Epithelial cell of esophagus (primary cell): ENCODE data around the gene KLHL10.
"Not testable (repeated sequence)": the region's sequence is repeated elsewhere in the genome, so short reads cannot be mapped to it uniquely, and the experiment has no call there.

Source experiments
- DNase-seq: peaks from one replicate; pipeline ENCODE4 v3.0.0; 2010; ENCODE audit warnings: low read depth
- H3K4me3 ChIP-seq: 2 replicates; pipeline ENCODE4 v1.5.1; 2011; ENCODE audit warnings: mild to moderate bottlenecking, low read length, control low read depth
- CTCF ChIP-seq: IDR thresholded peaks from 2 replicates; pipeline ENCODE4 v1.5.1; 2011; ENCODE audit warnings: low read depth, mild to moderate bottlenecking, low read length, control low read depth, inconsistent platforms; ENCODE audit not compliant: insufficient read depth; ENCODE audit errors: missing control alignments

KLHL10 gene

GRCh38 chr17:41844971-41845370, 7.3 kb downstream of the KLHL10 start:
- TF ChIP-seq CTCF: no peak
- DNase-seq: peak; percentile 76
- no peak overlapping the region for H3K4me3 ChIP-seq

GRCh38 chr17:41848788-41849187, 11.2 kb downstream of the KLHL10 start:
- no peak overlapping the region for H3K4me3 ChIP-seq
- DNase-seq: no peak
- TF ChIP-seq CTCF: no peak

- DNase-seq: no peak
- TF ChIP-seq CTCF: no peak
- no peak overlapping the region for H3K4me3 ChIP-seq
These were observed 11.8 kb downstream of the KLHL10 start for GRCh38 chr17:41849251-41849990.

- not testable (repeated sequence) for H3K4me3 ChIP-seq, DNase-seq
These were observed 13.8 kb downstream of the KLHL10 start for GRCh38 chr17:41851382-41851781.

- no peak overlapping the region for H3K4me3 ChIP-seq
- DNase-seq: no peak
- TF ChIP-seq CTCF: no peak
These were observed 22.8 kb downstream of the KLHL10 start for GRCh38 chr17:41860254-41860931.

- no peak for DNase-seq
- peak overlapping the region; percentile 91 for H3K4me3 ChIP-seq
- no peak for TF ChIP-seq CTCF
These were observed 25.6 kb downstream of the KLHL10 start for GRCh38 chr17:41863074-41863848.

GRCh38 chr17:41864498-41864835, 26.8 kb downstream of the KLHL10 start:
- TF ChIP-seq CTCF: no peak
- no peak for DNase-seq
- H3K4me3 ChIP-seq: peak overlapping the region; percentile 91
